Osteocyte (in vitro differentiated cells): ENCODE results near the gene GRAMD4. TPM values are rescaled to one million over a fixed set of nuclear protein-coding genes. Genes with fewer than 3 reads are reported as not detected.

Experiments
- DNase-seq: peaks from one replicate; pipeline ENCODE4 v3.0.0; 2021; ENCODE audit warnings: mixed read lengths; ENCODE audit not compliant: unreplicated experiment; ENCODE audit errors: extremely low spot score
- H3K27ac Mint-ChIP-seq: one replicate; pipeline ENCODE4 v1.8.0; 2021; ENCODE audit warnings: mild to moderate bottlenecking, mixed read lengths; ENCODE audit not compliant: unreplicated experiment
- H3K27me3 Mint-ChIP-seq: one replicate; pipeline ENCODE4 v1.8.0; 2021; ENCODE audit warnings: mixed read lengths; ENCODE audit not compliant: unreplicated experiment
- H3K36me3 Mint-ChIP-seq: one replicate; pipeline ENCODE4 v1.8.0; 2021; ENCODE audit warnings: mixed read lengths; ENCODE audit not compliant: unreplicated experiment
- H3K4me1 Mint-ChIP-seq: one replicate; pipeline ENCODE4 v1.8.0; 2021; ENCODE audit warnings: mixed read lengths; ENCODE audit not compliant: unreplicated experiment
- H3K4me3 Mint-ChIP-seq: one replicate; pipeline ENCODE4 v1.8.0; 2021; ENCODE audit warnings: mild to moderate bottlenecking, moderate library complexity, mixed read lengths; ENCODE audit not compliant: unreplicated experiment
- H3K9me3 Mint-ChIP-seq: one replicate; pipeline ENCODE4 v1.8.0; 2021; ENCODE audit warnings: mixed read lengths; ENCODE audit not compliant: unreplicated experiment
- CTCF ChIP-seq: fragments of 200-600 bp; sonication (generic); IDR thresholded peaks from 2 replicates; pipeline ENCODE4 v1.5.0; 2021; ENCODE audit warnings: antibody characterized with exemption, mild to moderate bottlenecking, moderate library complexity
- total RNA-seq: library from RNA; stranded (reverse); gene quantifications from 2 replicates; pipeline ENCODE4 v1.2.1, GENCODE V29; 2021

GRAMD4 gene
- total RNA-seq, 1 donor from 2014 or later = 37.4 TPM

GRCh38 chr22:46626356-46626755 lies 6.2 kb downstream of the GRAMD4 start:
- no peak for DNase-seq
- H3K4me1 Mint-ChIP-seq = peaks cover 2% of the 10 kb centered on the region
- no peak overlapping the region for H3K27ac Mint-ChIP-seq
- no peak for TF ChIP-seq CTCF
- H3K27me3 Mint-ChIP-seq = no peaks in the 10 kb centered on the region
- H3K36me3 Mint-ChIP-seq = peaks cover 2% of the 10 kb centered on the region
- no peaks in the 10 kb centered on the region for H3K9me3 Mint-ChIP-seq
- H3K4me3 Mint-ChIP-seq = no peak overlapping the region

DNA sequence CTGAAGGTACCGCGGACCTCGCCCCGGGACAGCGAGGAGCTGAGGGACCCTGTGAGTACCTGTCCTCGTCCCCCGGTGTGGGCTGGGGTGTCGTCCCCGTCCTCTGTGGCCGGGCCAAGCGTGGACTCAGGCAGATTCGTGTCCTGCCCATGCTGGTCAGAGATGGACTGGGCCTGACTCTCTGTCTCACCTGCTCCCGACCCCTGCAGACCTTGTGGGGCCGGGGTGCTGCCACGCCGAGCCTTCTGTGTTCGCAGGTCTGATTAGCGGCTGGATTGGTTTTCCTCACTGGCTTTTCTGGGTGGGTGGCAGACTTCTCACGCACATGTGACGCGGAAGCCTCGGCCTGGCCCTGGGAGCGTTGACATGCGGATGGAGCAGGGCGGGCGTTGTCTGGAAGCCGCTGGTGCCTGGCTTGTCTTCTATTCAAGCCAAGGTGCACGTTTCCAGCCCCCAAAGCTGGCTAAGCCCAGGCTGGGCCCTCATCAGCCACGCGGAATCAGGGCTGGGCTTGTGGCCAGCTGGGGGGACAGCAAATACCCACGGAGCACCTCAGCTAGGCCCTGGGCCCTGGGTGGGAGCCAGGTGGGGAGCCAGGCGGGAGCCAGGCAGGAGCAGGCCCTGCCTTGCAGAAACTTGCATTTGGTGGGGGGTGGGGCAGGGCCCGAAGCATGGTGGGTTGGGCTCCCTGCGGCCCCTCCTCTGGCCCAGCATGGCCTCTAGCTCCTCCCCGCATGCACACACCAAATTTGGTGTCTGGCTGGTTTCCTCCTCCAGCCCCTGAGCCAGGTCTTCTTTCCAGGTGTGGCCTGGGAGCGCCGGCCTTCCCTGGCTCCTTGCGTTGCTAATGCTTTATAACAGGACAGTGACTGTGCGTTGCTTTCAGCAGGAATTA lies 7.0 kb downstream of the GRAMD4 start:
- no peak for DNase-seq
- no peak for TF ChIP-seq CTCF
- Mint-ChIP-seq H3K4me1 (no peaks in the 10 kb centered on the region), H3K4me3 (no peak overlapping the region), H3K9me3 (no peaks in the 10 kb centered on the region), H3K27me3 (no peaks in the 10 kb centered on the region), H3K36me3 (peaks cover 2% of the 10 kb centered on the region), H3K27ac (no peak overlapping the region)

DNA sequence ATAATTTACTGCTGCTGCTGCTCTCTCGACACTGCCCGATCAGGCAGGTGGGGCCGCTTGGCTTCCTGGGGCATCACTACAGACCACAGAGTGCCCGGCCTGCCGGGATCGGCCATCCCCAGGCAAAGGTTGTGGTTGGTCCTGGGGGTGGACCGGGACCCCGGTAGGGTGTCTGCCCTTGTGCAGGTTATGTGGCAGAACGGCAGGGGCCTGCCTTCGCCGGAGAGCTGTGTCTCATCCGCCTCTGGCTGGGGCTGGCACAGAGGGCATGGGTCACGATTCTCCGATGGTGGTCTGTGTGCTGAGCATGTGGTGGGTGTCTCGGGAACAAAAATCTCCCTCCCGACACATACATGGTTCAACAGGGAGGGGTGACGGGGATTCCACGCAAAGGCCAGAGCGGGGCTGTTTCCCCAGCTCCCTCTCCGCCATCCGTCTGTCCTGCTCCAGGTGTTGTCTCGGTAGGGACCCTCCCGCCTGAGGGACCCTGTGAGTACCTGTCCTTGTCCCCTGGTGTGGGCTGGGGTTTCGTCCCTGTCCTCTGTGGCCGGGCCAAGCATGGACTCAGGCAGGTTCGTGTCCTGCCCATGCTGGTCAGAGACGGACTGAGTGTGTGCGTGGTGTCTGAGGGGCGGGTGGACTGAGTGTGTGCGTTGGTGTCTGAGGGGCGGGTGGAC lies 7.8 kb downstream of the GRAMD4 start:
- no peak overlapping the region for H3K27ac Mint-ChIP-seq
- H3K27me3 Mint-ChIP-seq = no peaks in the 10 kb centered on the region
- H3K4me3 Mint-ChIP-seq = no peak overlapping the region
- H3K9me3 Mint-ChIP-seq = no peaks in the 10 kb centered on the region
- DNase-seq = peak; percentile 83
- peaks cover 2% of the 10 kb centered on the region for H3K36me3 Mint-ChIP-seq
- TF ChIP-seq CTCF = no peak
- H3K4me1 Mint-ChIP-seq = no peaks in the 10 kb centered on the region

DNA sequence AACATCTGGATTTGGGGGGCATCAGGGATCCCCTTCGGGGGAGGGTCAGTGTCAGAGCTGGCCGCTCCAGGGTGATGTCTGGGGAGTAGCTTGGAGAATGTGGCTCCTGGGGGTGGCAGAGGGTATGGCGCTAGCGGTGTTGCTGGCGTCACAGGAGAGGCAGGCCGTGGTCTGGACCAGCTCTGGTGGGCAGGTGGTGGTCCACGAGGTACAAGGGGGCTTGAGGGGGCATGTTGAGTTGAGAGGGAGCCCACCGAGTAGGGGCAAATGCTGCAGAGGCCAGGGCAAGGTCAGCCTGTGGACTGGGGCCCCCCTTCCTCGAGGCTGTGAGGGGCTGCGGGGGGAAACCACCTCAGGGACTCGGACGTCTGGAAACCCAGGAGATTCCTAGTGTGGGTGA lies 8.6 kb downstream of the GRAMD4 start:
- peaks cover 2% of the 10 kb centered on the region for H3K36me3 Mint-ChIP-seq
- DNase-seq = no peak
- H3K4me1 Mint-ChIP-seq = peaks cover under 1% of the 10 kb centered on the region
- H3K27me3 Mint-ChIP-seq = no peaks in the 10 kb centered on the region
- no peak overlapping the region for H3K27ac Mint-ChIP-seq
- no peaks in the 10 kb centered on the region for H3K9me3 Mint-ChIP-seq
- TF ChIP-seq CTCF = no peak
- H3K4me3 Mint-ChIP-seq = no peak overlapping the region

- no peak for TF ChIP-seq CTCF
- Mint-ChIP-seq H3K36me3 (peaks cover 4% of the 10 kb centered on the region), H3K27ac (no peak overlapping the region), H3K9me3 (no peaks in the 10 kb centered on the region), H3K27me3 (no peaks in the 10 kb centered on the region), H3K4me1 (peaks cover 6% of the 10 kb centered on the region), H3K4me3 (no peak overlapping the region)
- DNase-seq = no peak
These were observed 9.1 kb downstream of the GRAMD4 start for GRCh38 chr22:46629291-46629690.
